ENCODE results near the gene ADM5. TPM values are rescaled to one million over a fixed set of nuclear protein-coding genes. Genes with fewer than 3 reads are reported as not detected.

Gene ADM5
- total RNA-seq, 2 donors from 2014 or later: 0.24 to 2.0 TPM

DNA sequence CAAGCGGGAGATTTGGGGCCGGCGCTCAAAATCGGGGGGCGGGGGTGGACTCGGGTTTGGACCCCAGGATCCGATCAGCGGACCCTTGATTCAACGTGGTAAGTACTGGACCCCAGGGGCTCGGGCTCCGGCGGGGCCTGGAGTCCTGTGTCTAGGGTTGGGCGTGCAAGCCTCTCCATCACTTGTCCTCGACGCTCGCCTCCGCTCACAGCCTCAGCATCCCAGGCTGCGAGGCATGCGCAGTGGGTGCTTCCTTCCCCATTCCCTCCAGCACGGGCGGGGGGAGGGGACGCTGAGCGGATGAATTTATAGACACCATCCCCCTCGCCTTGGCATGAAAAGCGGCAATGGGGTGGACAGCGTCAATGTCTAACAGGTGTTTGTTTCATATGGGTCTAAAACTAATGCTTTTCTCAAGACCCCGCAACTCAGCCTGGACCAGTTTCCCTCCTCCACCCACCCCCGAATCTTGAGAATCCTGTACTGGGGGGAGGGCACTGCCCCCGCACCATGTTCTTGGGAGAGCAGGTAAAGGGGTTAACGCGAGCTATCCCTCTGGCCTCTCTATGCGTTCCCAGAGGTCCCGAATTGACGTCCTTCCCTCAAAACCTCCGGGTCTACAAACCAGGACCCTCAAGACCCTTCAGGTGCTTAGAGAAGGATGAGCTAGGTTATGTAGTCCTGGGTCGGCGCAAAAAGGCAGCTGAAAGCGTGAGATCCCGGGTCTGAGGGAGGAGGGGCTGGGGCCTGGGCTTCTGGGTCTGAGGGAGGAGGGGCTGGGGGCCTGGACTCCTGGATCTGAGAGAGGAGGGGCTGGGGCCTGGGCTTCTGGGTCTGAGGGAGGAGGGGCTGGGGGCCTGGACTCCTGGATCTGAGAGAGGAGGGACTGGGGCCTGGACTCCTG, 2.1 kb downstream of the ADM5 start:
- H3K4me1 ChIP-seq: peaks cover 4% of the 10 kb centered on the region
- peak; percentile 44 for DNase-seq
- TF ChIP-seq, protein P1, sequence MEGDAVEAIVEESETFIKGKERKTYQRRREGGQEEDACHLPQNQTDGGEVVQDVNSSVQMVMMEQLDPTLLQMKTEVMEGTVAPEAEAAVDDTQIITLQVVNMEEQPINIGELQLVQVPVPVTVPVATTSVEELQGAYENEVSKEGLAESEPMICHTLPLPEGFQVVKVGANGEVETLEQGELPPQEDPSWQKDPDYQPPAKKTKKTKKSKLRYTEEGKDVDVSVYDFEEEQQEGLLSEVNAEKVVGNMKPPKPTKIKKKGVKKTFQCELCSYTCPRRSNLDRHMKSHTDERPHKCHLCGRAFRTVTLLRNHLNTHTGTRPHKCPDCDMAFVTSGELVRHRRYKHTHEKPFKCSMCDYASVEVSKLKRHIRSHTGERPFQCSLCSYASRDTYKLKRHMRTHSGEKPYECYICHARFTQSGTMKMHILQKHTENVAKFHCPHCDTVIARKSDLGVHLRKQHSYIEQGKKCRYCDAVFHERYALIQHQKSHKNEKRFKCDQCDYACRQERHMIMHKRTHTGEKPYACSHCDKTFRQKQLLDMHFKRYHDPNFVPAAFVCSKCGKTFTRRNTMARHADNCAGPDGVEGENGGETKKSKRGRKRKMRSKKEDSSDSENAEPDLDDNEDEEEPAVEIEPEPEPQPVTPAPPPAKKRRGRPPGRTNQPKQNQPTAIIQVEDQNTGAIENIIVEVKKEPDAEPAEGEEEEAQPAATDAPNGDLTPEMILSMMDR (IDR thresholded peaks at IDR 0.05): no peak
- intact Hi-C loops (cut with DNase I): no loop called here
- H3K4me3 ChIP-seq: peak overlapping the region; percentile 42
- H3K36me3 ChIP-seq: no peaks in the 10 kb centered on the region
- no peak overlapping the region for H3K27ac ChIP-seq
- H3K9ac ChIP-seq (ENCODE audit: low read depth in 2 of 2, low read length in 2 of 2): peak overlapping the region in 1 of 2 donors; percentile 24
- peaks cover 12% of the 10 kb centered on the region for H3K27me3 ChIP-seq
- no peaks in the 10 kb centered on the region for H3K9me3 ChIP-seq

DNA sequence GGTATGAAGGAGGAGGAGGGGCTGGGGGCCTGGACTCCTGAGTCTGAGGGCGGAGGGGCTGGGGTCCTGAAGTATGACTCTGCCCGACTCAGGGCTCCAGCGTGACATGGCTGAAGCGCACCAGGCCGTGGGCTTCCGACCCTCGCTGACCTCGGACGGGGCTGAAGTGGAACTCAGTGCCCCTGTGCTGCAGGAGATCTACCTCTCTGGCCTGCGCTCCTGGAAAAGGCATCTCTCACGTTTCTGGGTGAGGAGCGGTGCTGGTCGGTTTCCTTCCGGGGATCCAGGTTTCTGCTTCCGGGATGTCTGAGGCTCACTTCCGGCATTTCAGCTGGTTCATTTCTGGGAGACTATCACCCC, 2.7 kb downstream of the ADM5 start:
- H3K27ac ChIP-seq: no peak overlapping the region
- H3K36me3 ChIP-seq: no peaks in the 10 kb centered on the region
- intact Hi-C loops (cut with DNase I): no loop called here
- no peak for DNase-seq
- no peak overlapping the region for H3K4me3 ChIP-seq
- H3K4me1 ChIP-seq: peaks cover 4% of the 10 kb centered on the region
- TF ChIP-seq, protein P1 (IDR thresholded peaks at IDR 0.05): no peak
- no peak overlapping the region for H3K9ac ChIP-seq (ENCODE audit: low read depth in 2 of 2, low read length in 2 of 2)
- H3K9me3 ChIP-seq: no peaks in the 10 kb centered on the region
- H3K27me3 ChIP-seq: peaks cover 12% of the 10 kb centered on the region

DNA sequence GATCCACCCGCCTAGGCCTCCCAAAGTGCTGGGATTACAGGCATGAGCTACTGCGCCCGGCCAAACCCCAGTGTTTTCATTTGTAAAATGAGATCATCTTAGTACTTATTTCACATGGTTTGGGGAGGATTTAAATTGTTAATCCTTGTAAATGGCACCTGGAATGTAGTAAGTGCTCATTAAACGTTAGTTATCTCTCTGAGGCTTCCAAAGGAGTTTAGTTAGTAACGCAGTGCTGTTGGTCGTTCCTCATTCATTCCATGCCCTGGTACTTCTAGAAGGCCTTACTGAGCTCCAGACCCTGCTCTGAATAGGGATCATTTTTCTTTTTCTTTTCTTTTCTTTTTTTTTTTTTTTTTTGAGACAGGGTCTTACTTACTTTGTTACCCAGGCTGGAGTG, 6.7 kb downstream of the ADM5 start:
- no peak for DNase-seq
- no peaks in the 10 kb centered on the region for H3K9me3 ChIP-seq
- intact Hi-C loops (cut with DNase I): no loop called here
- H3K4me3 ChIP-seq: no peak overlapping the region
- H3K9ac ChIP-seq (ENCODE audit: low read depth in 2 of 2, low read length in 2 of 2): no peak overlapping the region
- H3K27ac ChIP-seq: no peak overlapping the region
- TF ChIP-seq, protein P1 (IDR thresholded peaks at IDR 0.05): no peak
- no peaks in the 10 kb centered on the region for H3K4me1 ChIP-seq
- no peaks in the 10 kb centered on the region for H3K27me3 ChIP-seq
- H3K36me3 ChIP-seq: no peaks in the 10 kb centered on the region

DNA sequence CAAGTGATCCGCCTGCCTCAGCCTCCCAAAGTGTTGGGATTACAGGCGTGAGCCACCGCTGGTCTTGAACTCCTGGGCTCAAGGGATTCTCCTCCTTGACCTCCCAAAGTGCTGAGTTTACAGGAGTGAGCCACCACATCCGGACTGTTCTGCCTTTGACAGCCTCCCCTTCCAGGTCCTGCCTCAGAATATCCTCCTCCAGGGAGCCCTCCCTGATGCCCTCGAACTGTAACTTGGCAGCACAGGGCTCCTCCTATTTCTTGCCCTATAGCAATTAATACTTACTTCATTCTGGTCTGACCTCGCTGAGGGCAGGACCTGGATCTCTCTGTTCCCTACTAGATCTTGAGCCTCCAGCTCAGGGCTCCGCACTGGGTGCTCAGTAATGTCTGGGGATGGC, 7.5 kb downstream of the ADM5 start:
- no peak for DNase-seq
- Histone ChIP-seq H3K4me1 (no peaks in the 10 kb centered on the region), H3K4me3 (no peak overlapping the region), H3K9me3 (no peaks in the 10 kb centered on the region), H3K36me3 (no peaks in the 10 kb centered on the region), H3K27ac (no peak overlapping the region), H3K27me3 (no peaks in the 10 kb centered on the region), H3K9ac (ENCODE audit: low read depth in 2 of 2, low read length in 2 of 2) (no peak overlapping the region)
- TF ChIP-seq, protein P1 (IDR thresholded peaks at IDR 0.05): no peak
- intact Hi-C loops (cut with DNase I): no loop called here

DNA sequence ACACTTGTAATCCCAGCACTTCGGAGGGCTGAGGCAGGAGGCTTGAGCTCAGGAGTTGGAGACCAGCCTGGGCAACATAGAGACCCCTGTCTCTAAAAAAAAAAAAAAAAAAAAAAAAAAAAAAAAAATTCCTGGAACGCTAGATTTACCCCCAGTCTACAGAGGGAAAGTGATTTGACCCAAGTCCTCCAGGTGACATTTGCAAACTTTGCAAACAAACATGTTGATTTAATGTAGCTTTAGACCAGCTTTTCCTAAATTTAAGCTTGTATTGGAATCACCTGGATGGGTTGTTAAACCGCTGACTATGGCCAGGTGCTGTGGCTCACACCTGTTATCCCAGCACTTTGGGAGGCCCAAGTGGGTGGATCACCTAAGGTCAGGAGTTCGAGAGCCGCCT, 10.0 kb downstream of the ADM5 start:
- TF ChIP-seq, protein P1 (IDR thresholded peaks at IDR 0.05): no peak
- Histone ChIP-seq H3K27me3 (no peaks in the 10 kb centered on the region), H3K9me3 (no peaks in the 10 kb centered on the region), H3K4me1 (no peaks in the 10 kb centered on the region), H3K4me3 (no peak overlapping the region), H3K9ac (ENCODE audit: low read depth in 2 of 2, low read length in 2 of 2) (no peak overlapping the region), H3K27ac (no peak overlapping the region), H3K36me3 (no peaks in the 10 kb centered on the region)
- DNase-seq: no peak
- intact Hi-C loops (cut with DNase I): no loop called here
